Body of pancreas (tissue), 4 donors: ENCODE results near the gene GADD45A. TPM values are rescaled to one million over a fixed set of nuclear protein-coding genes. Genes with fewer than 3 reads are reported as not detected.

Experiments
- ATAC-seq: fragments of 150-250 bp; one replicate; pipeline ENCODE4 v1.9.1; 2016
- DNase-seq, 4 donors: peaks; one replicate each; pipeline ENCODE4 v3.0.0-alpha.2; 2019
- H3K27ac ChIP-seq, 4 donors: fragments of 200-600 bp; sonication (generic); 1 replicate in 3 of 4; 2 replicates in 1 of 4; pipeline versions ENCODE4 v1.5.1 to v1.6.1; 2016 to 2019; ENCODE audit warnings: mild to moderate bottlenecking in 1 of 4, mixed read lengths in 1 of 4, moderate library complexity in 1 of 4
- H3K27me3 ChIP-seq, 2 donors: fragments of 200-600 bp; sonication (generic); one replicate each; pipeline ENCODE4 v1.6.0; 2016; ENCODE audit warnings: mild to moderate bottlenecking in 1 of 2
- H3K36me3 ChIP-seq, 2 donors: fragments of 200-600 bp; sonication (generic); replicated peaks in 1 of 2; 2 replicates each; pipeline ENCODE4 v1.5.1; 2016; ENCODE audit warnings: low read depth in 2 of 2; ENCODE audit not compliant: insufficient read depth in 1 of 2
- H3K4me1 ChIP-seq: fragments of 200-600 bp; sonication (generic); one replicate; pipeline ENCODE4 v1.6.0; 2016
- H3K4me3 ChIP-seq, 2 donors: fragments of 200-600 bp; sonication (generic); 1 replicate in 1 of 2; 2 replicates in 1 of 2; pipeline ENCODE4 v1.5.1; 2016 to 2019
- H3K9me3 ChIP-seq, 3 donors: fragments of 200-600 bp; sonication (generic); 1 replicate in 2 of 3; 2 replicates in 1 of 3; pipeline ENCODE4 v1.5.1; 2016
- POLR2A ChIP-seq, 3 donors: fragments of 450-650 bp; IDR thresholded peaks; one replicate each; pipeline ENCODE4 v1.6.1; 2016; ENCODE audit warnings: antibody characterized with exemption in 3 of 3, mild to moderate bottlenecking in 2 of 3
- WGBS, 2 donors: methylation state at CpG; one replicate each; pipeline ENCODE4 v1.1.5; 2017; 5-methylcytosine and 5-hydroxymethylcytosine counted together
- intact Hi-C: fragments of 100-400 bp; cut with DNase I; formaldehyde crosslinking; loops from one replicate; pipeline ENCODE4 v1.15.1; 2023
- total RNA-seq, 2 donors: library from RNA; depleted of rRNA; stranded (reverse); fragments of >200 nt; gene quantifications; one replicate each; pipeline ENCODE4 v1.1.0, GENCODE V29; 2016
- TF ChIP-seq, protein P1 (sequence below), 7 experiments: fragments of 450-650 bp in 4 of 7; fragments of 200-600 bp in 3 of 7; sonication (generic) in 3 of 7; IDR thresholded peaks; one replicate each; pipeline ENCODE4 v1.5.1; 2016 to 2019; ENCODE audit warnings: antibody characterized with exemption in 7 of 7

Gene GADD45A
- total RNA-seq, 2 donors from 2014 or later = 18.5 to 28.3 TPM

DNA sequence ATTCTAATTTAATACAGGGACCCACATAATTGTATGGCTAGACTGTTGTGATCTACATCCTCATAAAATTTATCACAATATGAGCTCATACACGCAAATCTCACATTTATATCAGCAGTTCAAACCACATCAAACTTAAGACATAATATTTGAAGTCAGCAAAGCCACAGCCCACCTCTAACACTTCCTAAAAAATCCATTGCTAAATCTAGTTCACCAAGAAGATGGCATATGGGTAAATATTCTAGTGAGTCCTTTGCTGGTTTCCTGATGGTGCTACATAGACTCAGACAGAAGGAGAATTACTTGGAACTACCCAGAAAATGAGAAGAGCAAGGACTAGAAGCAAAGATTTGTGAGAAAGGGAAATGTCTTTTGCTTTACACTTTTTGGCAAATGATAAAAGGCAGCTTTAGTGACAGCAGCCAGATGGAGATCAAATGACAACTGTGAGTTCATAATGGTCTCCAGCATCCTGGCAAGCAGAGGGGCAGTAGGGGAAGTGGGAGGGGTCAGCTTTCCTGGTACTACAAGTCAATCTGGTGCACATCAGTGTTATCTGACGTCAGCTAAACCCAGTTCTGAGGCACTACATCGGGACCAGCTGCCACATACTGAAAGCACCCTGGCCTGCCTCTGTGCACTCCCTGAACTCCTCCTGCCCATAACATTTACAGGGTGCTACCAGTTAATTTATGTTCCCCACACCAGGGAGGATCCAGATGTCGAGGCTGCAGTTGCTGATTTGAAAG is 10.6 kb upstream of the GADD45A start:
- DNase-seq = peak in 2 of 4 donors; percentile 9 to 16

DNA sequence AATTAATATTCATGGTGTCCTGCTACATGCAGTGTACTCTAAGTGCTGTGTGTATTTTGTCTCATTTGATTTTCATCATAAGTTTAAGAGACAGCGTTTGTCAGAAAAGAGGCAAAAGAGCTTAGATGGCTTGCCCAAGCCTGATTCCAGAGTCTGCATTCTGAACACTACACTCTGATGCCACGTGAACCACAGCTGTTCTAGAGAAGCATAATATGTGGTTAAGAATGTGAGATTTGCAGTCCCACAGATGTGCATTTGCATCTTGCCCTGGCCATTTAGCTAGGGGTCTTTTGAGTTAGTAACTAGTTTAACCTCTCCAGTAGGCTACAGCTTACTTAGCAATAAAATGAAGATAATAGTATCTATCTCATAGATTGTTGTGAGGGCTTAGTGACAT is 9.2 kb upstream of the GADD45A start:
- WGBS, 2 donors = 83 to 86% methylated on average over 2 of the region's 2 CpGs
- DNase-seq = no peak
- intact Hi-C loops = no loop called here
- Histone ChIP-seq H3K27me3 (no peaks in the 10 kb centered on the region), H3K4me1 (no peaks in the 10 kb centered on the region), H3K9me3 (no peaks in the 10 kb centered on the region), H3K27ac (no peak overlapping the region), H3K36me3 (no peaks in the 10 kb centered on the region), H3K4me3 (no peak overlapping the region)
- ATAC-seq = no peak
- TF ChIP-seq POLR2A (IDR thresholded peaks at IDR 0.05) = no peak
- TF ChIP-seq, protein P1, sequence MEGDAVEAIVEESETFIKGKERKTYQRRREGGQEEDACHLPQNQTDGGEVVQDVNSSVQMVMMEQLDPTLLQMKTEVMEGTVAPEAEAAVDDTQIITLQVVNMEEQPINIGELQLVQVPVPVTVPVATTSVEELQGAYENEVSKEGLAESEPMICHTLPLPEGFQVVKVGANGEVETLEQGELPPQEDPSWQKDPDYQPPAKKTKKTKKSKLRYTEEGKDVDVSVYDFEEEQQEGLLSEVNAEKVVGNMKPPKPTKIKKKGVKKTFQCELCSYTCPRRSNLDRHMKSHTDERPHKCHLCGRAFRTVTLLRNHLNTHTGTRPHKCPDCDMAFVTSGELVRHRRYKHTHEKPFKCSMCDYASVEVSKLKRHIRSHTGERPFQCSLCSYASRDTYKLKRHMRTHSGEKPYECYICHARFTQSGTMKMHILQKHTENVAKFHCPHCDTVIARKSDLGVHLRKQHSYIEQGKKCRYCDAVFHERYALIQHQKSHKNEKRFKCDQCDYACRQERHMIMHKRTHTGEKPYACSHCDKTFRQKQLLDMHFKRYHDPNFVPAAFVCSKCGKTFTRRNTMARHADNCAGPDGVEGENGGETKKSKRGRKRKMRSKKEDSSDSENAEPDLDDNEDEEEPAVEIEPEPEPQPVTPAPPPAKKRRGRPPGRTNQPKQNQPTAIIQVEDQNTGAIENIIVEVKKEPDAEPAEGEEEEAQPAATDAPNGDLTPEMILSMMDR (IDR thresholded peaks at IDR 0.05) = no peak

More for the DNA sequence above, 10.6 kb upstream of the GADD45A start:
- Histone ChIP-seq H3K27me3 (no peaks in the 10 kb centered on the region), H3K27ac (no peak overlapping the region), H3K4me3 (no peak overlapping the region), H3K36me3 (no peaks in the 10 kb centered on the region), H3K9me3 (no peaks in the 10 kb centered on the region), H3K4me1 (no peaks in the 10 kb centered on the region)
- TF ChIP-seq POLR2A (IDR thresholded peaks at IDR 0.05) = no peak
- TF ChIP-seq, protein P1 (IDR thresholded peaks at IDR 0.05) = no peak
- intact Hi-C loops = no loop called here
- WGBS, 2 donors = 44 to 51% methylated on average over 4 of the region's 4 CpGs
- no peak for ATAC-seq

GRCh38 chr1:67676287-67676686 is 8.7 kb upstream of the GADD45A start:
- no peaks in the 10 kb centered on the region for H3K36me3 ChIP-seq
- H3K4me1 ChIP-seq = no peaks in the 10 kb centered on the region
- no peak for DNase-seq
- ATAC-seq = no peak
- H3K9me3 ChIP-seq = no peaks in the 10 kb centered on the region
- 97 to 98% methylated on average over 2 of the region's 2 CpGs for WGBS, 2 donors
- H3K27me3 ChIP-seq = no peaks in the 10 kb centered on the region
- intact Hi-C loops = no loop called here
- H3K27ac ChIP-seq = no peak overlapping the region
- TF ChIP-seq POLR2A (IDR thresholded peaks at IDR 0.05) = no peak
- TF ChIP-seq, protein P1 (IDR thresholded peaks at IDR 0.05) = no peak
- no peak overlapping the region for H3K4me3 ChIP-seq

DNA sequence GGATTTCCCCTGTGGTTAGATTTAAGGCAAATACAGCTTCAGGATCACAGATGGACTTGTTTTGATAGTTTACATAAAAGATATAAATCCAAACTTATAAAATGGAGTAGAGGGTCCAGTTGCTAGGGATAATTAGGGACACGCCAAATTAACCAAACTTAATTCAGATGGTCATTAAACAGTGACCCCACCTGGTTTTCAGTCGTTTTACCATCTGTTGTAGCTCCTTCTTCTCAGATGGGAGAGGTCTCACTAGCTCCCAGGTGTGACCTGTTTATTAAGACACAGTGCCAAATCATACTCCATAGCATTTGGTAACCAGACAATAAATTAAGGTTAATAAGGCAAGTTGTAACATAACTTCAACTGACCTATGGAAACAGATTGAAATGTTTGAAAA is 8.1 kb upstream of the GADD45A start:
- Histone ChIP-seq H3K36me3 (no peaks in the 10 kb centered on the region), H3K4me3 (no peak overlapping the region), H3K4me1 (no peaks in the 10 kb centered on the region), H3K9me3 (no peaks in the 10 kb centered on the region), H3K27me3 (no peaks in the 10 kb centered on the region), H3K27ac (no peak overlapping the region)
- ATAC-seq = no peak
- 55 to 56% methylated on average over 2 of the region's 2 CpGs for WGBS, 2 donors
- no peak for TF ChIP-seq POLR2A (IDR thresholded peaks at IDR 0.05)
- TF ChIP-seq, protein P1 (IDR thresholded peaks at IDR 0.05) = no peak
- no peak for DNase-seq
- intact Hi-C loops = no loop called here

DNA sequence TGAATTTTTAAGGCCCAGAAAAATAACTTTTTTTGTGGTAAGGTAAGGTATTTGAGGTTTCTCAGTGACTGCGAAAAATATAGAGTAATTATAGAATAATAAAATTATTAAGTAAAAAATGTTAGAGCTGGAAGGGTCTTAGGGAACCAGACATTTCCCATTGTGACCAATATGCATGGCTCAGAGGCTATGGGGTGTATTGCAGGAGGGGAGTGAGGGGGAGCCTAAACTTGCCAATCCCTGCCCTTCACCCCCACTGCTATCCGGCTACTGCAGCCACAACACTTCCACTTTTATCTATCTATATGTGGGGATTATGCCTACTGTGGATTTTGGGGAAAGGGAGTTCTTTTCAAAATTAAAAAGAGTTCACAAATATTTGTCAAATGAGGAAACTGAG is 7.6 kb upstream of the GADD45A start:
- ATAC-seq (no peak), DNase-seq (no peak)
- Histone ChIP-seq H3K4me1 (no peaks in the 10 kb centered on the region), H3K9me3 (no peaks in the 10 kb centered on the region), H3K27ac (no peak overlapping the region), H3K36me3 (no peaks in the 10 kb centered on the region), H3K4me3 (no peak overlapping the region), H3K27me3 (no peaks in the 10 kb centered on the region)
- intact Hi-C loops = no loop called here
- 86 to 91% methylated on average over 2 of the region's 2 CpGs for WGBS, 2 donors
- TF ChIP-seq, protein P1 (IDR thresholded peaks at IDR 0.05) = no peak
